GM12872 (cell line): ENCODE data around the gene CCNY.
A peak's percentile ranks its signal among the peaks of the same experiment; 100 is the strongest.

Source experiments
- TF ChIP-seq, protein P1 (sequence below): IDR thresholded peaks from 3 replicates; pipeline ENCODE4 v1.5.1; 2011; ENCODE audit warnings: low read depth, mild to moderate bottlenecking, low read length, moderate library complexity; ENCODE audit not compliant: insufficient read depth

CCNY gene

DNA sequence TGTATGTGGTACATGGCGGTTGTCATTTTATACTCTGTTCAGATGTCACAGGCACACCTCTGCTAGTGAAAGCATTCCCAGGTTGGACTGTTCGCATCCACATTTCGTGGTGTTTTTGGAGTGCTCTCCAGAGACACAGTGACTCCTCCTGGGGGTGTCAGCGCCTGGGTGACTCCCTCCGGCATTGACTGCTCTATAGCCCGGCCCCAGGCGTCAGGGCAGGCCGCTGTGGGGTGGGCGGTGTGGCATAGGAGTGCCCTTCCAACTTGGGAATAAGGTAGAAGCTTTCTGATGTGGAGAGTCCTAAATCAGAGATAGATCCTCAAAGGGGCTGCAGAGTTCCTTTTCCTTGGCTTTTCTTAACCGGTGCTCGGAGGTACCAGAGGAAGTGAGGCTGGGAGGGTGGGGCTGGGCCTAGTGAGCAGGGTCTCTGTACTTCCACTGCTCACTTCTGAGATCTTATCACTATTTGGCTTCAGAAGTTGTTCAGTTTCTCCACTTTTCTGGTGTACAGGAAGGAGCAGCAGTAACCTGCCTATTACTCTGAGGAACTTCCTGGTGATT, 32.3 kb downstream of the CCNY start:
- TF ChIP-seq, protein P1, sequence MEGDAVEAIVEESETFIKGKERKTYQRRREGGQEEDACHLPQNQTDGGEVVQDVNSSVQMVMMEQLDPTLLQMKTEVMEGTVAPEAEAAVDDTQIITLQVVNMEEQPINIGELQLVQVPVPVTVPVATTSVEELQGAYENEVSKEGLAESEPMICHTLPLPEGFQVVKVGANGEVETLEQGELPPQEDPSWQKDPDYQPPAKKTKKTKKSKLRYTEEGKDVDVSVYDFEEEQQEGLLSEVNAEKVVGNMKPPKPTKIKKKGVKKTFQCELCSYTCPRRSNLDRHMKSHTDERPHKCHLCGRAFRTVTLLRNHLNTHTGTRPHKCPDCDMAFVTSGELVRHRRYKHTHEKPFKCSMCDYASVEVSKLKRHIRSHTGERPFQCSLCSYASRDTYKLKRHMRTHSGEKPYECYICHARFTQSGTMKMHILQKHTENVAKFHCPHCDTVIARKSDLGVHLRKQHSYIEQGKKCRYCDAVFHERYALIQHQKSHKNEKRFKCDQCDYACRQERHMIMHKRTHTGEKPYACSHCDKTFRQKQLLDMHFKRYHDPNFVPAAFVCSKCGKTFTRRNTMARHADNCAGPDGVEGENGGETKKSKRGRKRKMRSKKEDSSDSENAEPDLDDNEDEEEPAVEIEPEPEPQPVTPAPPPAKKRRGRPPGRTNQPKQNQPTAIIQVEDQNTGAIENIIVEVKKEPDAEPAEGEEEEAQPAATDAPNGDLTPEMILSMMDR = no peak

DNA sequence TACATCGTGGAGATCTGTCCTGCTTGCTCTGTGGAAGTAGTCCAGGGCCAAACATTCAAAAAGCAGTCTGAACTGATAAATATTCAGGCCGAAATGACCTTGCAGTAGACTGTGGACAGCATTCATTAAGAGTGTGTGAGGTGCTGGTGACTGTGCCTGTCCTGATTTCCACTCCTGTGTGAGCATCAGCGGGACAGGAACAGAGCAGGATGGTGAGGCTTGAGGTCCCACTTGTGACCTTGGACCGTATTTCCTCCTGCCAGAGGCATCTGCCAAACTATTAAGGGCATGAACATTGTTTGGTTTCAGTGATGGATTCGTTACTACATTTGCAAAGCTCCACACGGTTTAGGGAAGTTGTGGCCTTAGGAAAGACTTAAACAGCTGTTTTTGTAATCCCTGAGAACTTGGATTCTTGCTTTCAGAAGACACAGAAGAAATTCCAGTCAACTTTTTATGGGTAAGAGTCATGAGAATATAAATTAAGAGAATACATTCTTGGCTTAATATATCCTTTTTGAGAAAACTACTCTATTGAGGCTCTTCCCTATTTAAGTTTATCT, 32.8 kb downstream of the CCNY start:
- TF ChIP-seq, protein P1 = no peak

DNA sequence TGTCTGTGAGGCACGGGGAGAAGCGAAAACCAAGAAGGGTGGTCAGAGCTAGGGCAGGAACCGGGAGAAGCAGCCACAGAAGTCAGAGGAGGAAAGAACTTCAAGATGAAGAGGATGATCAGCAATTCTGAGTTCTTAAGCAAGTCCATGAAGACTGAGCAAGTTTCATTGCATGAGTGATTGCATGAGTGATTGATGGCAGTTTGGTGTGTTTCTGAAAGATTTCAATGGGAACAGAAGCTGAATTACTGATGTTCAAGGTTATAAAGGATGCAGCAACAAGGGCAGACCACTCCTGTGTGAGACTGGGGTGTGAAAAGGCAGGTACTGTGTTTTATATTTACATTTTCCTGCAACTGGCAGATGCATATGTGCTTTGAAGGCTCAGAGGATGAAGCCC, 35.4 kb downstream of the CCNY start:
- TF ChIP-seq, protein P1 = no peak

DNA sequence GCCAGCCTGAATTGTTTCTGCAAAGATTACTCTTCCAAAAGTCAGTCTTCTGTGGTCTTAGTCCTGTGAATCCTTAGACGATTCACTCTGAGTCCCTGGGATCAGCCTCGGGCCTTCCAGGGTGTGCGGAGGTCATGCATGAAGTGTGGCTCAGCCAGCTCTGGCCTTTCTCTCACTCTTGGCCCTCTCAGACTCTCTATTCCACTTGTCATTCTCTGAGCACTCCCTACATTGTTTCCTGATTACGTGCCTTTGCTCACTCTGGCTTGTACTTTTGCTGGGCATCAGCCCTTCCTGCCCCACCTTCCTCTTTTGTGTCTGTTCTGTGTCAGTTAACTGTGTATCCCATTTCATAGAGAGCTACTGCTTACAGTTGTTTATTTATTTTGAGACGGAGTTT, 36.0 kb downstream of the CCNY start:
- TF ChIP-seq, protein P1 = no peak

DNA sequence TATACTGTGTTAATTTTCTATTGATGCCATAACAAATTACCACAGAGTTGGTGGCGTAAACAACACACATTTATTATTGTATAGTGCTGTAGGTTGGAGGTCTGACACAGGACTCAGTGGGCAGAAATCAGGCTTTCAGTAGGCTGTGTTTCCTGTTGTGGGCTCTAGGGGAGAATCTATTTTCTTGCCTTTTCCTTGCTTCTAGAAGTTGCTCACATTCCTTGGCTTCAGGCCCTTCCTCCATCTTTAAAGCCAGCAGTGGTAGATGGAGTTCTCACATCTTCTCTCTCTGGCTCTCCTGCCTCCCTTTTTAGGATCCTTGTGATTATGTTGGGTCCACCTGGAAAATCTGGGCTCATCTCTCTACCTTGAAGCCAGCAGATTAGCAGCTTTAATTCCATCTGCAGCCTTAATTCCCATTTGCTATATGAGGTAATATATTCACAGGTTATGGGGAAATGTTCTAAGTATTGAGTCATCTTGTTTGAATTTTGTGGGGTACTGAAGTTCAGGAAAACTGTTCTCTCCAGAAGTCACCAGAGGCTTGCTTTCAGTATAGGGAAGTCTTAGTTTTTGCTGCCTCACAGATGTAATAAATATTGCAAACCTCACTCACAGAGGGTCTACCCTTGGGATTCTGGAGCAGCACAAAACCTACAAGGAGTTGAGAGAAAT, 38.9 kb downstream of the CCNY start:
- TF ChIP-seq, protein P1 = peak; percentile 31; the same call in 1 of the 3 replicates

DNA sequence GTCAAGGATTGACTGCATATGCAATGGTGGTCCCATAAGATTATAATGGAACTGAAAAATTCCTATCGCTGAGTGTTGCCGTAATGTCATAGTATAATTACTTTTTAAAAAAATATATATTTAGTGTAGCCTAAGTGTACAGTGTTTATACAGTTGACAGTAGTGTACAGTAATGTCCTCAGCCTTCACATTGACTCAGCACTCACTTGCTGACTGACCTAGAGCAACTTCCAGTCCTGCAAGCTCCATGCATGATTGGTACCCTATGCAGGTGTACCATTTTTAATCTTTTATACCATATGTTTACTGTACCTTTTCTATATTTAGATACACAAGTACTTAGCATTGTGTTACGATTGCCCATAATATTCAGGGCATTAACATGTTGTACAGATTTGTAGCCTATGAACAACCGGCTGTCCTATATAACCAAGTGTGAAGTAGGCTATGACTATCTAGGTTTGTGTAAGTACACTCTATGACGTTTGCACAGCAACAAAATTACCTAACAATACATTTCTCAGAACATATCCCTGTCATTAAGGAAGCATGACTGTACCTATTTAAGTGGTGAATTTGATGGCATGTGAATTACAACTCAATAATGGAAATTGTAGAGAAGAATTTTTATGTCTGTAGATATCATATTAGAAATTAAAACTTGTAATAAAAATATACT, 40.9 kb downstream of the CCNY start:
- TF ChIP-seq, protein P1 = no peak

DNA sequence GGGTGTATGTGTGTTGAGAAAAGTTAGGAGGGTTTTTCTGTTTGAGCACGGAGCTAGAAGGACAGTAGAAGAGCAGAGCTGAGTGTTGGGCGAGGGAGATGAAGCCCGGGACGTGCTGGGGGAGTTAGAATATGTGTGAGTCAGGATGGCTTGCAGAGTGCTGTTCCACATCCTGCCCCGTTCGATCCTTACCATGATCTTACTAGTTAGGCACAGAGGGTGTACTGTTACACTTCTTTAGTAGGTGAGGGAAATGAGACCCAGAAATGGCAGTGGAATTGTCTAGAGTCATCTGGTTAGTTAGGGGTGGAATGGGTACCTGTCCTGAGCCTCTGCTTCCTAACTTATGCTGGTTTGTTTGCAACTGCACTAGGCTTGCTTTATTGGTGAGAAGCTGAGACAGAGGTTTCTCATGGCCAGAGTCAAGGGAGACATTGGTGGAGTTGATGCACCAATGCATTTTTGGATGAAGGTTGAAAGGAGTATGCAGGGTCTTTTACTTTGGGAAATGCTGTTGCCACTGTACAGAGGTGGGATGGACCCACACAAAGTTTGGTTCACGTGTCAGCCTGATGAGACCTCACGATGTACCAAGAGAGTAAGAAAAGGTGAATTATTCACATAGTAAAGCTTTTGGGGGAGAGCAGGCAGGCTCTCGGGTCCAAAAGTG, 42.4 kb downstream of the CCNY start:
- TF ChIP-seq, protein P1 = no peak
